Ishikawa (cell line): ENCODE results near the gene NEDD4L.

Source experiments
- FOXM1 ChIP-seq: IDR thresholded peaks from 2 replicates; pipeline ENCODE4 v1.6.1; 2012; ENCODE audit warnings: low read depth, borderline replicate concordance
- TF ChIP-seq, protein P1 (sequence below): IDR thresholded peaks from 2 replicates; pipeline ENCODE4 v1.6.1; 2012; ENCODE audit warnings: low read depth, mild to moderate bottlenecking

GRCh38 chr18:58180172-58180571, 136.1 kb downstream of the NEDD4L start:
- TF ChIP-seq FOXM1 = no peak
- TF ChIP-seq, protein P1, sequence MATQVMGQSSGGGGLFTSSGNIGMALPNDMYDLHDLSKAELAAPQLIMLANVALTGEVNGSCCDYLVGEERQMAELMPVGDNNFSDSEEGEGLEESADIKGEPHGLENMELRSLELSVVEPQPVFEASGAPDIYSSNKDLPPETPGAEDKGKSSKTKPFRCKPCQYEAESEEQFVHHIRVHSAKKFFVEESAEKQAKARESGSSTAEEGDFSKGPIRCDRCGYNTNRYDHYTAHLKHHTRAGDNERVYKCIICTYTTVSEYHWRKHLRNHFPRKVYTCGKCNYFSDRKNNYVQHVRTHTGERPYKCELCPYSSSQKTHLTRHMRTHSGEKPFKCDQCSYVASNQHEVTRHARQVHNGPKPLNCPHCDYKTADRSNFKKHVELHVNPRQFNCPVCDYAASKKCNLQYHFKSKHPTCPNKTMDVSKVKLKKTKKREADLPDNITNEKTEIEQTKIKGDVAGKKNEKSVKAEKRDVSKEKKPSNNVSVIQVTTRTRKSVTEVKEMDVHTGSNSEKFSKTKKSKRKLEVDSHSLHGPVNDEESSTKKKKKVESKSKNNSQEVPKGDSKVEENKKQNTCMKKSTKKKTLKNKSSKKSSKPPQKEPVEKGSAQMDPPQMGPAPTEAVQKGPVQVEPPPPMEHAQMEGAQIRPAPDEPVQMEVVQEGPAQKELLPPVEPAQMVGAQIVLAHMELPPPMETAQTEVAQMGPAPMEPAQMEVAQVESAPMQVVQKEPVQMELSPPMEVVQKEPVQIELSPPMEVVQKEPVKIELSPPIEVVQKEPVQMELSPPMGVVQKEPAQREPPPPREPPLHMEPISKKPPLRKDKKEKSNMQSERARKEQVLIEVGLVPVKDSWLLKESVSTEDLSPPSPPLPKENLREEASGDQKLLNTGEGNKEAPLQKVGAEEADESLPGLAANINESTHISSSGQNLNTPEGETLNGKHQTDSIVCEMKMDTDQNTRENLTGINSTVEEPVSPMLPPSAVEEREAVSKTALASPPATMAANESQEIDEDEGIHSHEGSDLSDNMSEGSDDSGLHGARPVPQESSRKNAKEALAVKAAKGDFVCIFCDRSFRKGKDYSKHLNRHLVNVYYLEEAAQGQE = no peak
